Stimulated activated CD4-positive, alpha-beta T cell treated with anti-CD3 and anti-CD28 coated beads, Interleukin-2, amount 100 ng/mL, for 4 hours (primary cell): ENCODE measurements around the gene TMIE.

Experiments
- DNase-seq: peaks from one replicate; pipeline ENCODE4 v3.0.0-alpha.2; 2020; ENCODE audit warnings: low read depth

TMIE gene, protein sequence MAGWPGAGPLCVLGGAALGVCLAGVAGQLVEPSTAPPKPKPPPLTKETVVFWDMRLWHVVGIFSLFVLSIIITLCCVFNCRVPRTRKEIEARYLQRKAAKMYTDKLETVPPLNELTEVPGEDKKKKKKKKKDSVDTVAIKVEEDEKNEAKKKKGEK

DNA sequence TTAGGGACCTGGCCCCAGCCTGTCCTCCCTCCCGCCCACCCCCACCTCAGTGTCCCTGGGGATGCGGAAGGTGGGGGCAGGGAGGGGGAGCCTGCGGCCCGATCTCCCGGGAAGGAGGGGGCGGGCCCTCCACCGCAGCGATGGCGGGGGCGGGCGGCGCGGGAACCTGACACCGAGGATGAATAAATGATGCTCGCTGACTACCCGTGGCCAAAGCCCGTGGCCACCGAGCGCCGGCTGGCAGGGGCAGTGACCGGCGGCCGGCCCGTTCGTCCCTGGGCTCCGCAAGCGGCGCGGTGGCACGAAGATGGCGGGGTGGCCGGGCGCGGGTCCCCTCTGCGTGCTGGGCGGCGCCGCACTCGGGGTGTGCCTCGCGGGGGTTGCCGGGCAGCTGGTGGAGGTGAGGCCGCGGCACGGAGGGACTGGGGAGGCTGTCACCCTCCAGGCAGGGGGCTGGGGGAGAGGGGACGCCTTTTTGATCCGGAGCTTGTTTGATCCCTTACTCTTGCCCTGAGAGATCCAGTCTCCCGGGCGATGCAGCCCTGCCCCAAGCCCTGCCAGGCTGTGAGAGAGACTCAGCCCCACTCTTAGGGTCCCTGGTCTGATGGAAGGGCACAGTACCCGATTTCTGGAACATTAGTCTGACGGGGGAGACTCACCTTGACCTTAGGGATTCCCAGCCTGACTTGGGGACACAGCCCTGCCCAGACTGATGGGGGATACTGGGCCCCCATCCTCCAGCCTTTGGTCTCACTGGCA is at the start of gene TMIE:
Gene TMIE (plus strand): TSS at position 212 of the 759 bp plus-strand sequence. CDS start 96 bp downstream, at position 308.
- no peak for DNase-seq

DNA sequence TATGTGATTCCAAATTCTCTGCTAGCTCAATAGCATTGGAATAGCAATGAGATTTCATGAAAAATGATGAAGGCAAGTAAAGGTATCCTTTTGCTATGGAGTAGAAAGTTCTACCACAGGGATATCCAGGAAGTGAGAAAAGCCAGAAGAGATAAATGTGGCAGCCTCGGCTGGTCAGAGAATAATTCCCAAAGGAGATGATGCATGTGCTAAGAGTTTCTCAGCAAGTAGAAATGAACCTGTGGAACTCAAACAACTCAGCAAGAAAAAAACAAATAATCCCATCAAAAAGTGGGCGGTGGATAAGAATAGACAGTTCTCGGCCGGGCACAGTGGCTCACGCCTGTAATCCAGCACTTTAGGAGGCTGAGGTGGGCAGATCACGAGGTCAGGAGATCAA is 45.9 kb upstream of the TMIE start:
- no peak for DNase-seq

DNA sequence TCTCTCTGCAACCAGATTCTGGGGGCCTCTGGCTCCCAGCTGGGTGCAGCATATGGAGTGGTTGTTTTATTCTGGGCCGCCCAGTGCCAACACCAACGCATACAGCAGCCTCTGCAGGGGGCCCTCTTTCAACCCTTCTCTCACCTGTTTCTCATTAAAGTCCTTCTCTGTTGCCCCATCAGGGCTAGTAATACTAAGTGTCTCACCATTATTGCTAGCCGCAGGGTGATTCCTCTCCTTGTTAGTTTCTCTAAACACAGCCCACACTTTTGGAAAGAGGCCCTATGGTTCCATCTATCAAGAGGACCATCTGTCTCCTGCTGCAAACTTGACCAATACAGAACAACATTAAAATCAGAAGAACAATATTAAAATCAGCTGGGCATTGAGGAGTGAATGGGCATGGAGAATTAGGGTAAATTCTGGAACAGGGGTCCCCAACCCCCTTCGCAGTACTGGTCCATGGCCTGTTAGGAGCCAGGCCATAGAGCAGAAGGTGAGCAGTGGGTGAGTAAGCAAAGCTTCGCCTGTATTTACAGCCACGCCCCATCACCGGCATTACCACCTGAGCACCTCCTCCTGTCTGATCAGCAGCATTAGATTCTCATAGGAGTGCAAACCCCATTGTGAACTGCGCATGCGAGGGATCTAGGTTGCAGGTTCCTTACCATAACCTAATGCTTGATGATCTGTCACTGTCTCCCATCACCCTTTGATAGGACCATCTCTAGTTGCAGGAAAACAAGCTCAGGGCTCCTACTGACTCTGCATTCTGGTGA is 44.2 kb upstream of the TMIE start:
- no peak for DNase-seq

DNA sequence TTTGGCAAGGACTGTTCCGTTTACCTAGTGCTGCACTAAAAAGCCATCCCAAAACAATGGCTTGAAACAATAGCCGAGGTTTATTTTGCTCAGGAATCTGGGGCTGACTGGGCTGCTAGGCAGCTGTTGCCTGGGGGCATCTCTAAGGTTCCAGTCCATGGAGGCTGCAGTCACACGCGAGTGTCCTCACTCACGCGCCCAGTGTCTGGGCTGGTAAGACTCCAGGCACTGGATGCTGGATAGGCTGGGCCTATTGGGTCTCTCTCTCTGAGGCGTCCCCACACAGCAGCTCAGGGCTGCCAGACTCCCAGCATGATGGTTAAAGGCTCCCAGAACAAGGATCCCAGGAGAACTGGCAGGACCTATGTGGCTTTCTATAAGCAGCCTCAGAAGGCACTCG is 41.9 kb upstream of the TMIE start:
- no peak for DNase-seq

DNA sequence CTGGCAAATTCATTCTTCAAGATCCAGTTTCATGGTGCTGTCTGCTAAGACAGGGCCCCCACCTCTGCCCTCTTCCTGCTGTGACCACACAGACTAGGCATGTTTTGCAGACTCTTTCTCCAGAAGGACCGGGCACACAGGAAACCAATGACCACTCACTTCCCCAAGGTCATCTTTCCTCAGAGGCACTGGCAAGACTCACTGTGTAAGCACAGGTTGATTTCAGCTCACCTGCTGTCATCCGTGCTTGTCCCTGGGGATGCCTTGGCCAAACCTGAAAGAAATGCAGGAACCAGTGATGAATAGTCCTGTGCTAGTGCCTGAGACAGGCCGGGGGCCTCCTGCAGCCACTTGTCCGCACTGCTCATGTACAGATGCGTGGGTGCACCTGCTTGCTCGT is 41.2 kb upstream of the TMIE start:
- DNase-seq = no peak

DNA sequence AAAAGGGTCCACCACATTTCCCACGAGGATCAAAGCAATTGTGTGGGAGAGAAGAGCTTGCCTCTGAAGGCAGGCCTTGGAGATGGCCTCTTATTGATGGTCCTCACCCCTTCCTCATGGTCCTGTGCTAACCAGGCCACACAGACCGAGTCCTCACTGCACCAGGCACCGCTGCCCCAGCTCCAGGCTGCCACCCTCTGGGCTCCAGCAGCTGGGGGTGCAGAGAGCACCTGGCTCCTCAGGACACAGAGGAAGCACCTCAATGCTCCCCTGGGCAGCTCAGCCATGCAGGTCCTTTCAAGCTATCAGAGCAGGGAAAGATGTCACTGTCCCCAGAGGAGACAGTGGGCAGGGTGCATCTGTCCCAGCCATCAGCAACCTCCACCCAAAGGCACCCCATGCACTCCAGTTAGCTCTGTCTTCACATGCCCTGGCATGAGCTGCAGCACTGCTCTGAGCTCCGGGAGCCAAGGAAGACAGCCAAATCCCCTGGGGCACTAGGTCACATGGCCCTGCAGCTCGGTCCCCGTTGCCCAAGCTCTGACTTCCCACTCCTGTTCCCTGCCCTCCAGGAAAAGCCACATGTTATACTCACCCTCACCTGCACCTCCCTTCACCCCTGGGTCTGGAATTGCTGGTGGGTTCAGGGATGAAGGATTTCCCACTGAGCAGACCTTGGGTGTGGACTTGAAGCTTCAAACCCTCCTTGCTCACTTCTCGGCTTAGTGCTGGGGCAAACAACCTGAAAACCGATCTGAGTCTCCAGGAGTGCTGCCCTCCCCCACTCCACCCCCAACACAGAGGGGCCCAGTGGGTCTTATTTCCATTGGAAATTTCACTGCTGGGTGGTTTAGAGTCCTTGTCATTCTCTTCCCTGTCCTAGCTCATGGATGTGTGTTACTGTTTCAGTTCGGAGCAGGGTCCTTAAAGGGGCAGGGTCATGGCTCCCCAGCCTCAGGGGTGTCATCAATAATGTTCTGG is 40.4 kb upstream of the TMIE start:
- no peak for DNase-seq

DNA sequence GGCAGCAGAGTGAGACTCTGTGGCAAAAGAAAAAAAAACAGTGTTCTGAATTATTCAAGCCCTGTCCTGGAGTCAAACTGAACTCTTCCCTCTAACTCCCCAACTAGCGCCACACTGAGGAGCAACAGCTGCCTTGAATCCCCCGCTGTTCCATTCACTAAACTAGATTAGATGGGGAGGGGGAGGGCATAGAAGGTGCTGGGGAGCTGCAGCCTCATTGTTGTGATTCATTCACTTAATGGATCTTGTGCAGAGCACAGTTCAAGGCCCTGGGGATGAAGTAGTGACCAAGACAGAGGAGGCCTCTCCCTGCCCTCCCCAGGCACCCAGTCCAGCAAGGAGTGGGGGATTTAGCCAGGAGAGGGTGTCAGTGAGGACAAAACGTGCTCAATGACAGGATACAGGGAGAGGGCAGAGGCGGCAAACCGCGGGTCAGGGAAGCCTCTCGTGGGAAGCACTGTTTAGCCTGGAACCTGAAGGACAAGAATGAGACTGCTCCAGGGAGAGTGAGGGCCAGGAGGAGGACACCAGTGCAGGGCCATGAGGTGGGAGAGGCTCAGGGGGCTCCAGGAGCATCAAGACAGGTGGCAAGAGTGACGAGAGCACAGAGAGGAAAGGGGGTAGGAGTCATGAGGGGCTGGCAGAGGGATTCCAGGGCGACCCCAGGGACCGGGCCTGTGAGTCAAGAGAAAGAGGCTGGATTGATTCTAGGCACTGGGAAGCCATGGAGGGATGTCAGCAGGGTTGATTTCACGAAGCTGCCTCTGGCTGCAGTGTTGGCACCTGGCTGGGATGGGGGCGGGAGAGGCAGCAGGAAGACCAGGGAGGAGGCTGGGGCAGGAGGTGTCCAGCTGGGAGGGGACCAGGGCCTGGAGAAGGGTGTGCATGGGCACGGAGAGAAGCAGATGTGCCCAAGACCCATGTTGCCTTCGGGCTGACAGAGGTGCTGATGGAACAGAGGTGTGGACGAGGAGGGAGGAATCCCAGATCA is 39.1 kb upstream of the TMIE start:
- DNase-seq = no peak

DNA sequence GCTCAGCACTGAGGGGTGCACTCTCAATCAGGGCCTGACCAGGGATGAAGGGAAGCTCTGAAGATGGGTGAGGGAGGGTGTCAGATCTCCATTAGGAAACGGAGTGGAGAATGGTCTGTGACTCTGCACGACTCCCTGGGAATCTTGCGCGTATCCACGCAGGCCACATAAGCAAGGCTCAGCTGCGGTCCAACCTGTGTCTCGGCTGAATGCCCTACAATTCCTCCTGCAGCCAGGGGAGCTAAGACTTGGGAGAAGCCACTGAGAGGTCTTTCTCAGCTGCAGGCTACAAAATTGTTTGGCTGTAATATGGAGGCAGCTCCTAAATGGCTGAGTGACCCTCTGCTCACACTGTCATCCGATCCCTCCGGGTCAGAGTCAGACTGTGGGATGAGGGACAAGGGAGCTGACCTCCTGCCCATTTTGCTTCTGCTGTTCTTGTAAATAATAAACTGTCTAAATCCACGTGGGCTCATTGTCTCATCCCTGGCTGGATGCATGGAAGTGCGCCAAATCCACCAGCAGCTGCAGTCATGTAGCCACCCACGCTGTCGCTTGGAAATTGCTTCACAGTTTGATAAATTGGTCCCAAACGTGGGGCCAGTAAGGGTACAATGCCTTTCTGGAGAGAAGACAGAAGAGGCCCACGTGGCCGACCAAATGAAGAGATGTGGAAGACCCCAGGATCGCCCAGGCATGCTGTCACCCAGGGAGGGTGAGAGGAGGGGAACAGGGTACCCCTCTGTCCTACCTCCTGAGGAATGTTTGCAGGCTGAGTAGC is 38.2 kb upstream of the TMIE start:
- DNase-seq = no peak

DNA sequence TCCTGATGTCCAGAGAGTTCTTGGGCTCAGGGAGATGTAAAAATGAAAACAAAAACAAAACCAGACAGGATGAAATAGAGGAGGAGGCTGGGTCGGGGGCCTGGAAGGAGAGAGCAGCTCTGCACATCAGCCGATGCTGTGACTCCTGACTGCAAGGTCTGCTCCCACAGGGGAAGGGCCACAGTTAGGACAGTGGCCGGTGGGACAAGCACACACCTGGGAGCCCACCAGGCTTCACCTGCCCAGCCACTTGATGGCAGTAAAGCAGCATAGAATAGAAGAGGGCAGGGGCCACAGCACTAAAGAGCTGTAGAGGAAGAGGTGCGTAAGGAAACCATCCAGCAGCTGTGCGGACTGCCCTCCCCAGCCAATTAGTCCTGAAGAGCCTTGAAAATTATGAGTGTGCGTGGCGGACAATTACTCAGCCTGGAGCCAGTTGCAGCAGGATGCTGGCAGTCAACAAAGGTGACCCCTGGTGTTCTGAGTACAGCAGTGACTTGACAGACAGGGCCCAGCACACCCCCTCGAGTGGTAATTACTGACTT is 37.5 kb upstream of the TMIE start:
- no peak for DNase-seq

DNA sequence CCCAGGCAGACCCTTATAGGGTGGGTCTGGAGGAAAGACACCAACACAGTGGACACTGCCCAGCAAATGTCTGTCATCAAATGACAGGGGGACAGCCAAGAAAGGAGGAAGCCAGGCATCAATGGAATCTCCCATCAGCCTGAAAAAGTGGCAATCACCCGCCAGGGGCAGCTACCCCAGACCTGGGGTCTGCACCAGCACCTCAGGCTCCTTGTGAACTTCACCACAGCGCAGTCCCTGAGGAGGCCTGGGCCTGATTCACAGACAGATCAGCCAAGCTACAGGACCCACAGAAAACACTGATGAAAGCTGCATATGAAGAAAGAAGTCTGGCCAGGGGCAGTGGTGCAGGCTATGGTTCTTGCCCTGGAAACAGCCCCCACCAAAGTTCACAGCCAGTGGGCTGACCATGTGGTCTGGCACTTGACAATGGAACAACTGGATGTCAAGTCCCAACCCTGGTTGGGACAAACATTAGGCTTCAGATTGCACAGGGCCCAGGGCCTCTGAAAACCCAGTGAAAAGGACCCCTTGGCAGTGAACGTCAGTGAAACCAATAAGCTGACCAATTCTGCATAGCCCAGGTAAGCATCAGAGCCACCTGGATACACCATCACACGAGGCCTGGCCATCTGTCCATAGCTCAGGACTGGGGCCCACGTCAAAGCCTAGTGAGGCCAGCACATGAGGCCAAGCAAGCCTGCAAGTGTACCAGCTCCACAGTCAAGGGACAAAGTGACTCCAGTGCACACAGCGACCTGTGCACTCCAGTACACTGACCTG is 36.8 kb upstream of the TMIE start:
- DNase-seq = no peak

DNA sequence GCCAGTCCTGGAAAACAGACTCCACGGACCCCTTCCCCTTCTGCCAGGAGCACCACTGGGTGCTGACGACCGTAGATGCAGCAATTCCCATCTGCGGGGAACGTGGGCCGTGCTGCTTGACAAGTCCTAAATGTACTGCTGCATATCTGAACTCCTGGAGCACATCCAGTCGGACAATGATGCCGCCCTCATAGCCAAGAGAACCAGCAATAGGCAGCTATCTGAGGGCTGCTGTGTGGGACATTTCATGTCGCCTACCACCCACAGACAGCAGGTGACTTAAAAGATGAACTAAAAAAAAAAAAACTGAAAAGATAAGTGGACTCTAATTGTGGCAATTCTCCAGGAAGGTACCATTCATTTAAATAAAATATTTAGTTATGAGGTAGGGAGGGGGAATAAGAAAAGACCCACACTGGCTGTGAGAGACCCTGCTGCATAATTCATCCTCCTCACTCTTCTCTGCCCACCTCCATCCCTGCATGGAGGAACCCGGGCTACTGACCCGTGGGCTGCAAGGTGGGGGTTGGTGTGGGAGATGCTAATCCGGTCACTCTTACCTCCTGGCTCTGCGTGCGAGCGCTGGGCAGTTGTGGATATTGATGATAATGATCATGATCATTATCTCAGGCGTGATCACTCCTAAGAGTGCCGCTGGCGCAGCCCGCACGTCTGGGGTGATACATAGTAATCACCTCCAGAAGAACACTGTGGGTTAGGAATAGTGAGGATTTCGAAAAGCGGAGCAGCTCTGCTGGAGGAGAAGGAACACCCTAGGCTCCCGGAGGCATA is 36.0 kb upstream of the TMIE start:
- no peak for DNase-seq

DNA sequence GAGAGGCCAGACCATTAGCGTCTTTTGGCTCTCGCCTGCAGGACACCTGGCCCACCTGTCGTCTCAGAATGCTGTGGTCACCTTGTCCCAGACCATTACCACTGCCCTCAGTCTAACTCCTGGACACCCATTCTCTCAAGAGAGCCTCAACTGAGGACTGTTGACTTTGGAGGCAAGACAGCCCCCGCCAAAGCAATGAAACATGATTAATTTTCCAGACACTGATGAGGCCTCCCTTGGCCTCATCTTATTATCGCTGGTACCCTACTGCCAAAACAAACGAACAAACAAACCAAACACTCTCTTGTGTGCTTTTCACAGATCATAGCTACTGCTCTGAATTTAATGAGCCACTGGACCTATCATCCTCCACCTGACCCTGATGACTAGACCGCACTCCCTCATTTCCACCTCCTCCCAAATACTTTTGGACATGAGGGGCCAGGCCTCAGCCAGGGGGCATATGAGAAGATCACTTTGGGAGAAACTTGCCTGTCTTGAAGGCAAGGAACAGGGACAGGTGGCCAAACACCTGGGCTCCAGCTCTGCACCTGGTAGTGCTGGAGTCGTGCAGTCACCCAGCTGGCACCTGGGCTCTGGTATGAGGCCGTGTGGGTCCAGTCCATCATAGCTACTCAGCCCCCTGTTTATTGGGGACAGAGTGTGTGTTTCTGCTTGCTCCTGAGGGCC is 35.3 kb upstream of the TMIE start:
- no peak for DNase-seq

DNA sequence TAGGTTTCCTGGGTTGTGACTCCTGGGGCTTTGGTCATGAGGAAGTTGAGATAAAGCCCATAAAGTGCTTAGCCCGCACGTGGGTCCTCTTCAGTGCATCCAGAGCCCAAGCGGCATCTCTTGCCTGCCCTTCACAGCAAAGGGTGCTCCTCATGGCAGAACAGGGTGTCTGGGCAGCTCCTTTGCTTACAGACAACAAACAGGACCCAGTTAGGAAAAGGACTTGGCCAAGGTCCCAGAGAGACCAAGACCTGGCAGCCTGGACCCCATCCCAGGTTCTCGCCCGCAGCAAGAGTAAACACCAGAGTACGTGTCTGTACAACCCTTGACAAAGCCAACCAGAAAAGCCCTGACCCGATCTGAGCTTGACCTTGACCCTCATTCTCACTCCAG is 34.7 kb upstream of the TMIE start:
- DNase-seq = no peak

DNA sequence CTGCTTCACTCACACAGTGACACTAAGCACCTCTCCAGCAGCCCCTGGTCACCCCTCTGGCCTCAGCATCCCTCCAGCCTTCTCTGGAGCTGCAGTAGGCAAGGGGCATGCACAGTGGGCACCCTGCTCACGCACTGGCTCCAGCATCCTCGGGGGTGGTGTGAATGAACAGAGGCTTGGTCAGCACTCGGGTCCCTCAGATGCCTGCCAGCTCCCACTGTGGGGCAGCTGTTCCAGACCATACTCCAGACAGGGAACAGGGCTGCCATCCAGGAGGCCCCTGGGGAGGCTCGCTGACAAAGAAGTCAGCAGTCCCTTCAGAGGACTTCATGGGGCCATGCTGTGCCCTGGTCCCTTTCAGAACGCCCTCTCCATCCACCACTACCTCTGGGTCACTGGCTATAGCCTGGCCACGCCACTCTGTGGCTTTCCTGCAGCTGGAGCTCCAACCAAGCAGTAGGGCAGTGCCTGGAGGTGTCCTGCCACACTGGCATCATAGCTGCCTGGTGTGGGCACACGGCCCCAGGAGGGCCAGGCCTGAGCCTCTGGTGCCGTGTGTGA is 34.1 kb upstream of the TMIE start:
- DNase-seq = no peak

DNA sequence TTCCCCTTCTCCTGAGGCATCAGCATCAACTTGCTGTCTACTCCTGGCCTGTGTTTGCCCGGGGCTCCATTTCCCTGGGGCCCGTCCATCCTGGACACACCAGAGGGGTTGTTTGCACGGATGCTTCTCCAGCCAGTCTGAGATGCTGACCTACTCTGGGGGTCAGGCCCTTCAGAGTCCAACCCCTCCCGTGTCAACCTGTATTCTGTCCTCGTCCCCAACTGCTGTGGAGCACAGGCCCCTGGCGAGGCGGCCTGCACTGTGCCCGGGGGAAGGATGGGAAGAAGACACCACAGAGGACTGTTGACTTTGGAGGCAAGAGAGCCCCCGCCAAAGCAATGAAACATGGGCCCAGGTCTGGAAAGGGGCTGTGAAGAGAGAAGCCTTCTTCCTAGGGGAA is 33.5 kb upstream of the TMIE start:
- no peak for DNase-seq

DNA sequence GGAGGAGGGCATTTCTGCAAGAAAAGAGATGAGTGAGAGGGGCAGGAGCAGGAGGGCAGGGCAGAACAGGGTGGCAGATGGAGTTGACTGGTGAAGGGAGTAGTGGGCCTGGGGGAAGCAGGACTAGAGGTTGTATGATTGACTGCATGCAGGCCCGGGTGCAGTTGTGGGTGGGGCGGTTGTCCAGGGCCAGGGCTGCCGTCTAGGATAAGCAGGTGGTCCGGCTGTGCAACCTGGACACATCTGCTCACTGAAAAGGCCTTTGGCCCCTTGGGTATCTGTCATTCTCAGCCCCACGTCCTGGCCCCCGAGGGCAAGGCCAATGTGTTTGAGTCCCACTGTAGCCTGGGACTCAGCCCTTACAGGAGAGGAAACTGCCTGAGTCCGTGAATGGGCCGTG is 33.1 kb upstream of the TMIE start:
- DNase-seq = no peak

DNA sequence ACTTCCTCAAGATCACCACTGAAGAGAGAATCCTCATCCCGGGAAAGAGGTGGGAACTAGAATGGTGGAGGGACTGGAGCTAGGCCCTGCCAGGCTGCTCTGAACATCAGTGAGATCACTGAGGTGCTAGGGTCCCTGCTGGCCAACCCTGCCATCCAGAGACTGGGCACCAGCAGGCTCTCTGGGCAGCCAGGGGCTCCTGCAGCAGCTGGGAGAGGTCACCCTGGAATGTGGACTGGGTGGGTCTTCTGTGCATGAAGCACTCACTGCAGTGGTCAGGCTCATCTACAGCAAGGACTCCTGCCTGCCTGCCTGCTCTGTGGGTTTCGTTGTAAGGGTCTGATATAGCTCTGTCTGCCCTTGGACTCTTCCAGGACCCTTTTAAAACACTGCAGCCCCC is 32.6 kb upstream of the TMIE start:
- DNase-seq = no peak
